ENCODE measurements around the gene GIGYF1.
"Not testable (repeated sequence)": the region's sequence is repeated elsewhere in the genome, so short reads cannot be mapped to it uniquely, and the experiment has no call there.

The GIGYF1 gene

GRCh38 chr7:100706672-100707311, 12.7 kb upstream of the GIGYF1 start:
- DNase-seq, result no peak

DNA sequence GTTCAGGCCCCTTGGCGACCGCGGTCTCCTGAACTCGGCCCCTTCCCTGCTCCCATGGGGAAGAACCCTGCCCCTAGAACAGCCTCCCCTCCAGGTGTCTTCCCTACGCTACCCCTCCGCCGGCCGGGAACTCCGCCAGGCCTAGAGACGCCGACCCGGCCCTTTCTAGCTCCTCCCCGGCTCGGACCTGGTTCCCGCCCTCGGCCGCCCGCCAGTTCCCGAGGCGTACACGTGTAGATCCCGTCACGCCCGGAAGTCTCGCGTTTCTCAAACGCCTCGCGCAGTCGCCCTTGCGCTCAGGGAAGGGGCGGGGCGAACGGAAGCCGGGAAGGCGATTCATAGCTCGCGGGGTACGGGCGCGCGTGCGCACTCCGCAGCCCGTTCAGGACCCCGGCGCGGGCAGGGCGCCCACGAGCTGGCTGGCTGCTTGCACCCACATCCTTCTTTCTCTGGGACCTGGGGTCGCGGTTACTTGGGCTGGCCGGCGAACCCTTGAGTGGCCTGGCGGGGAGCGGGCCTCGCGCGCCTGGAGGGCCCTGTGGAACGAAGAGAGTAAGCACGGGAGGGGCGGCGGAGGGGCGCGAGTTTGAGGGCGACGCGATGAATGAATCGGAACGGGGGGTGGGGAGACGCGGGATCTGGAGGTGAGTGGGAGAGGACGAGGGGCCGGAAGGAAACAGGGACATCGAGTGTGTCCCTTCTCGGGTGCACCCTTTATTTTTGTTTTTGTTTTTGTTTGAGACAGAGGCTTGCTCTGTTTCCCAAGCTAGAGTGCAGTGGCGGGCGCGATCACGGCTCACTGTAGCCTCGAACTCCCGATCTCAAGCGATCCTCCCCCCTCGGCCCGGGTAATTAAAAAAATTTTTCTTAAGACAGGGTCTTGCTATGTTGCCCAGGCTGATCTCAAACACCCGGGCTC, 12.0 kb upstream of the GIGYF1 start, which contains the start of gene POP7:
POP7 (plus strand) TSS at position 369 of the 919 bp plus-strand sequence. CDS start 710 bp downstream, outside the sequence.
- peak; percentile 99 for DNase-seq

- DNase-seq, result peak; percentile 82
Observed at GRCh38 chr7:100705320-100705752, 11.3 kb upstream of the GIGYF1 start.

- not testable (repeated sequence) for DNase-seq
Observed at GRCh38 chr7:100701089-100701488, 7.0 kb upstream of the GIGYF1 start.

GRCh38 chr7:100699018-100699417, 5.0 kb upstream of the GIGYF1 start:
- DNase-seq, result no peak

DNA sequence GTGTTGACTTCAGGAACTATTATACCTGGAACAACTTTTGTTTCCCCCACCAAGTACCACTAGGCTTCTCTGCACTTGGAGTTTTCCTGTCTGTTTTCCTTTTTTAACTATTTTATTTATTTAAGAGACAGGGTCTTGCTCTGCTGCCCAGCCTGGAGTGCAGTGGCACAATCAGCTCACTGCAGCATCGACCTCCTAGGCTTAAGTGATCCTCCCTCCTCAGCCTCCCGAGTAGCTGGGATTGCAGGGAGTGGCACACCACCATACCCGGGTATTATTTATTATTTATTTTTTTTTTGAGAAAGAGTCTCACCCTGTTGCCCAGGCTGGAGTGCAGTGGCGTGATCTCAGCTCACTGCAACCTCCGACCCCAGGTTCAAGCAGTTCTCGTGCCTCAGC, 2.1 kb upstream of the GIGYF1 start:
- no peak for DNase-seq

DNA sequence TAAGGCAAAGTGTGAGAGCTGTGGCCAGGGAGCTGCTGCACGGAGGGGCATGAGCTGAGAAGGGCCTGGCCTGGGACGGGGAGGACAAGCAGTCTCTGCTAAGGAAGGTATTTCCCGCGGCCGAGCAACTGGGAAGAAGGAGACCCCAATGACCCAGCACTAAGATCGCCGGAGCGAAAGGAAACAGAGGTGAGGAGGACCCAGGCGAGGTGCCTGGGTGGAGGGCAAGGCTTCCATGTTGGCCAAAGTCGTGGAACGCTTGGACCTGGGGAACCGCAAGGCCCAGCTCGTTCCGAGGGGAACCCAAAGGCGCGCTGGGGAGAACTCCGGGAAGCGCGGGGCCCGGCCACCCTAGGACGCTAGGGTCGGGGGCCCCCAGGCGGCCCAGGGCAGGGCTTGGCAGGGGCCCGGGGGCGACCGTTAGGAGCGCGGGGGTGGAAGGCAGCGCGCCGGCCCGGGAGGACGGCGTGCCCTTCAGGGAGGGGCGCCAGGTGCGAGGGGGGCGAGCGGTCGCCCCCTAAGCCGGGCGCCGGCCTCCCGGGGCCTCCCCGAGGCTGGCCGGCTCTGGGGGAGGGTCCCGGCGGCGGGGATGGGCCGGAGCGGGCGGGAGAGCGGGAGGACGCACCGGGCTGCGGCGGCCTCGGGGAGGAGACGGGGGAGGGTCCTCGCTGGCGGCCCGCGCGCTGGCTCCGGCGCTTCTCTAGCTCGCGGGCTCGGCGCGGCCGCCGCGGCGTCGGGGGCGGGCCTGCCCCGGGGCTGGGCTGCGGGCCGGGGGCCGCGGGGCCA, 545 bp downstream of the GIGYF1 start:
- no peak for DNase-seq

GRCh38 chr7:100692578-100692961, 1.5 kb downstream of the GIGYF1 start:
- no peak for DNase-seq

DNA sequence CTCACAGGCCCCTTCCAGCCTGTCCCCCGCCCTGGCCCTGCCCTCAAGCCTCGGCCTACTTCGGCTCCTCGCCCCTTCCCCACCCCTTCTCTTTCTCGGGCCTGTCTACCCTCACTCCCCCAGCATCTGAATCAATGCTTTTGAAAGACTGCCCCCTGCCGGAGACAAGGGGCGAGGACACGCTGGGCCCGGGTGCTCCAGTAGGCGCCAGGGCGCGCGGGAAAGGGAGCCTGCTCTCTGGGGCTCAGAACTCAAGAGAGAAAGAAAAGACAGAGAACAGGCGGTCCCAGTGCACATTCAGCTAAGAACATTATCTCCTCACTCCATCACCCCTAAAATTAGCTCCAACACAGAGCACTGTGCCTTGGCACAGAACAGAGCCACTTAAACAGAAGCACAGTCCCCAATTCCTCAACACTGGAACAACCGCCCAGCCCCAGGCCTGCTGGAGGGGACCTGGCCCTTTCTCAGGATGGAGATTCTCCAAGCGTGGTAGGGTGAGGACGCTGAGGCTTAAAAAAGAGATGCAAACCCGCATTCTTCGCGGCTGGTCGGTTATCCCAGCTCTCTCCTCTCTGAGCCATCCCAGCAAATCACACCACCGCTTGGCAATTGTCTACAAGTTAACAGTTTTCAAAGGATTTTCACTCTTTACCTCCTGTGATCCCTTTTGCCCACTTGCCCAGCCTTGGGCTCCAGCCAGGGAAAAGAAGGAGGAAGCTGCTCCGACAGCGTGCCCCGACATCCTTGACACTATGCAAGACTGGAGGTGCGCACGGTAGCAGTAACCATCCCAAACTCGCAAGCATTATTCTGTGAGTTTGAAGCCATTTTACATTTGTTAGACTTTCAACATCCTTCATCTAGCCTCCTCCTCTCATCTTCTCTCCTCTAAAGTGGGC, 2.1 kb downstream of the GIGYF1 start:
- DNase-seq, result peak; percentile 78

DNA sequence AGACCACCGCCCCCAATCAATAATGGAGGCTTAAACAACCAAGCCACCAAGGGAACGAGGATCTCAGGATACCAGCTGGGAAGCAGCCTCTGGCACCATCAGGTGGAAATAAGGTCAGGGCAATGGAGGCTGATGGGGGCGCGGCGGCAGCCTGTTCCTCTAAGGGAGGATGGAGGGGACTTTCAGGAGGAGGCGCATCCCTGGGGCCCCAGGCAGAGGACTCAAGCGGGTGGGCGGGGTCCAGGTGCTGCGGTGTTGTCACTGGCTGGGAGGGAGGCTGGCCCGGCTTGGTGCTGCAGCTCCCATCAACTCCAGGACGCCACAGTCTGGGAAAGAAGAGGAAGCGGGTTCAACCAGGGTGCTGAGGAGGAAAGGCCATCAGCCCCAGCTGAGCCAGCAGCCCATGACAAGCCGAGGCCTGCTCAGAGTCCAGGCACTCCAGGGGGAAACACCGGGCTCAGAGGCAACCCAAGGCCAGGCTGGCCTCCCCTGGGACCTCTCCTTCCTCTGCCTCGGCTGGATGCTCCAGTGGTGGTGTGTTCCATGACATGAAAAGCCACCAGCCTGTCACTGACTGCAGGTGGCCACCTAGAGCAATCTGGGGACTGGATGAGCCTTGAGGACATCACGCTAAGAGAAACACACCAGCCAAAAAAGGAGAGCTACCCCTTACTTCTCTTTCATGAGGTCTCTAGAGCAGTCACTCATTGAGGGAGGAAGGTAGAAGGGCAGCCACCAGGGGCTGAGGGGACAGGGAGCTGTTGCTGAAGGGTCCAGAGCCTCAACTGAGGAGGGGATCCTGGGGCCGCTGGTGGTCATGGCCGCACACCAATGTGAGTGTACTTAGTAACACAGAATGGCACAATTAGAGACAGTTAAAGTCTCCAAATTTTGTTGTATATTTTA, 4.6 kb downstream of the GIGYF1 start:
- no peak for DNase-seq

DNA sequence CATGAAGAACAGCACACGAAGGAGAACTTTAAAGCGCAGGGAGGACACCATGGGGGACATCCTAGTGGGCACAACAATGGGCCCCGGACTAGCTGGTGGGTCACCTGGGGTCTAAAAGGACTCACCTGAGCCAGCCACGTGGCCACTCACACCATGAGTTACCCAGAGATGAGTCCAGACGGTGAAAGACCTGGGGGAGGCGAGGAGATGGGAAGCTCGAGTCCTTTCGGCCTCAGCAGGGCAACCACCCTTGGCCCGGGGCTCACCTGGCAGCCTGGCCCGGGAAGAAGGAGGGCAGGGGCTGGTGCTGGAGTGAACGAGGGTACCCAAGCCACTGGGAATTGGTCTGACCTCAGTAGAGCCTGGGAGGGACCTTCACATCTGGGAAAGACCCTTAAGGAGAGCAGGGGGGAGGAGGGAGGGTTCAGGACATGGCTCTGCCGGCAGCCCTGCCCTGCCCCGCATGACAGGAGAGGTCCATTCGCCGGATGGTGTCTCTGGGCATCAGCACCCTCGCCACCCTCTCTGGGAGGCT, 5.7 kb downstream of the GIGYF1 start:
- no peak for DNase-seq

DNA sequence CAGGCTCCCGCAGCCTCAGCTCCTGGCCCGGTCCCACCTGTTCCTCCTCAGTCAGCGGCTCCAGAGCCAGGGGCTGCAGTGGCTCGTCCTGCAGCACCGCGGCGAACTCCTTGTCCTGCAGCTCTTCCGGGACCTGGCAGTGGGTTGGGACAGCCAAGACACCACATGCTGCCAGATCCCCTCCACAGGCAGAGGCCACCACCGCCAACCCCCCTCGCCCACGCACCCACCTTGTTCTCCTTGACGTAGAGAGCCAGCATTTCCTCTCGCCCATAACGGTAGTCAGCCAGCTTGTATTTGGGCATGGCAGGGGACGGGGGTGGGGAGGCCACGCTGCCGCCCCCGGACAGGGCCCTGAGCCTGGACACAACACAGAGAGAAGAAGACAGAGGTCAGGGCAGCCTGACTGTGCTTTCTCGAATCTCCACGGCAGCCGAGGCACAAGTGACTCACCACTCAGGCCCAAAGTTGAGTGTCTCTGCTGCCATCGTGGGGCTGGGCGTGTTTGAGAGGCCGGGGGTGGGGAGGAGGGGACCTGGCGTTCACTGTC, 6.2 kb downstream of the GIGYF1 start:
- no peak for DNase-seq

- DNase-seq, result no peak
Observed at GRCh38 chr7:100687261-100687660, 6.8 kb downstream of the GIGYF1 start.

GRCh38 chr7:100686822-100687211, 7.2 kb downstream of the GIGYF1 start:
- DNase-seq, result no peak

GRCh38 chr7:100686201-100686821, 7.7 kb downstream of the GIGYF1 start:
- DNase-seq, result no peak

GRCh38 chr7:100685631-100686145, 8.4 kb downstream of the GIGYF1 start:
- no peak for DNase-seq

DNA sequence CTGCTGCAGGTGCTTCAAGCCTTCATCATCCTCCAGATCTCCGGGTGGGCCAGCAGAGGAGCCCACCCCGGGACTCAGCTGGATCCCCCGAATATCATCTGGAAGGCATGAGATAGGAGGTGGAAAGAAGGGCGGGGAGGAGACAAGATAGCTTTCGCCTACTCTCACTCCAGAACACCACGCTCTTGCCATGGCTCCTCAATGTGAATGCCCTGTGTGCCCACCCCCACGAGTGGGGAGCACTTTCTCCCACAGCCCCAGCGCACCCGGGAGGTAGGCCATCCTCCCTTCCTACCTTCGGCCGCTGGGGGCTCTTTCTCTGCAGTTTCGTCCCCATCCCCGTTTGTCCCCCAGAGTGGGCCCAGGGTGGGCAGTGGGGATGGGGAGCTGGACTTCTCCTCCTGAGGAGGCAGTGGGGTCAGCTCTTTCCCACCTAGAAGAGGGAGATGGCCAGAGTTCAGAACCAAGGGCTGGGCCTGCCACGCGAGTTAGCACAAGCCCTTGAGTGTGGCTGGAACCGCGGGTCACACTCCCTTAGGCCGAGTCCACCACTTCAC, 8.9 kb downstream of the GIGYF1 start:
- no peak for DNase-seq

GRCh38 chr7:100684534-100685042, 9.5 kb downstream of the GIGYF1 start:
- no peak for DNase-seq

All from stimulated activated CD4-positive, alpha-beta T cell treated with anti-CD3 and anti-CD28 coated beads, Interleukin-1b, Interleukin-23, amount 100 ng/mL, for 48 hours (primary cell).